GM18499 (cell line): ENCODE data around the gene CDH13.
"Not testable (repeated sequence)": the region's sequence is repeated elsewhere in the genome, so short reads cannot be mapped to it uniquely, and the experiment has no call there.

Experiments used
- ATAC-seq: cut with Tn5 transposase; IDR thresholded peaks from one replicate; pipeline ENCODE4 v1.9.1; 2021; ENCODE audit warnings: moderate number of reproducible peaks; ENCODE audit not compliant: insufficient read depth, unreplicated experiment

CDH13 gene

GRCh38 chr16:82917886-82918595 is 291.3 kb downstream of the CDH13 start:
- ATAC-seq, result no peak

GRCh38 chr16:82924075-82924854 is 297.5 kb downstream of the CDH13 start:
- no peak for ATAC-seq

- no peak for ATAC-seq
These were observed 299.7 kb downstream of the CDH13 start for GRCh38 chr16:82926500-82926899.

- ATAC-seq, result not testable (repeated sequence)
These were observed 307.2 kb downstream of the CDH13 start for GRCh38 chr16:82933933-82934332.

GRCh38 chr16:82935766-82936165 is 309.0 kb downstream of the CDH13 start:
- no peak for ATAC-seq

- ATAC-seq, result no peak
These were observed 310.3 kb downstream of the CDH13 start for GRCh38 chr16:82936941-82937551.

- no peak for ATAC-seq
These were observed 311.3 kb downstream of the CDH13 start for GRCh38 chr16:82937926-82938520.

GRCh38 chr16:82943371-82943770 is 316.6 kb downstream of the CDH13 start:
- no peak for ATAC-seq

- no peak for ATAC-seq
These were observed 318.8 kb downstream of the CDH13 start for GRCh38 chr16:82945420-82946101.

GRCh38 chr16:82947698-82948097 is 320.9 kb downstream of the CDH13 start:
- ATAC-seq, result no peak

GRCh38 chr16:82949016-82949415 is 322.2 kb downstream of the CDH13 start:
- ATAC-seq, result no peak

- no peak for ATAC-seq
These were observed 326.7 kb downstream of the CDH13 start for GRCh38 chr16:82953517-82953916.

- ATAC-seq, result no peak
These were observed 327.6 kb downstream of the CDH13 start for GRCh38 chr16:82954224-82954929.

- no peak for ATAC-seq
These were observed 329.1 kb downstream of the CDH13 start for GRCh38 chr16:82955741-82956348.

GRCh38 chr16:82957212-82957611 is 330.4 kb downstream of the CDH13 start:
- no peak for ATAC-seq

GRCh38 chr16:82960918-82961317 is 334.1 kb downstream of the CDH13 start:
- no peak for ATAC-seq

- ATAC-seq, result no peak
These were observed 336.9 kb downstream of the CDH13 start for GRCh38 chr16:82963653-82964052.

GRCh38 chr16:82965808-82966207 is 339.0 kb downstream of the CDH13 start:
- ATAC-seq, result no peak

- ATAC-seq, result no peak
These were observed 340.7 kb downstream of the CDH13 start for GRCh38 chr16:82967424-82967823.
